HG02870 (cell line): ENCODE measurements around the gene GSG1L.
"Not testable (repeated sequence)": the region's sequence is repeated elsewhere in the genome, so short reads cannot be mapped to it uniquely, and the experiment has no call there.

ENCODE experiments used
- ATAC-seq: cut with Tn5 transposase; IDR thresholded peaks from one replicate; pipeline ENCODE4 v1.9.1; 2021; ENCODE audit warnings: mild to moderate bottlenecking, moderate library complexity; ENCODE audit not compliant: unreplicated experiment

Gene GSG1L

GRCh38 chr16:27954191-27954590 lies 109.3 kb downstream of the GSG1L start:
- ATAC-seq: no peak

DNA sequence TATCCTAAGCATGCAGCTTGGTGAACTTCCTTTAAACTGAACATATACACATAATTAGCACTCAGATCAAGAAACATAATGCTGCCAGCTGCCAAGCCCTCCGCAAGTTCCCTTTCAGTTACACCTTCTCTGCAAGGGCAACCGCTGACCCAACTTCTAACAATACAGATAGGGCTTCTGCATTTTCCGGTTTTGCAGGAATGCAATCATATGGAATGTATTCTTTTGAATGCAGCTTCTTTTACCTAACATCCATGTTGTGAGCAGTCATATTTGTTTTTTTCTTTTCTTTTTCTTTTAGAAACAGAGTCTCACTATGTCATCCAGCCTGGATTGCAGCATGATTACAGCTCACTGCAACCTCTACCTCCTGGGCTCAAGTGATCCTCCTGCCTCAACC lies 110.7 kb downstream of the GSG1L start:
- no peak for ATAC-seq

DNA sequence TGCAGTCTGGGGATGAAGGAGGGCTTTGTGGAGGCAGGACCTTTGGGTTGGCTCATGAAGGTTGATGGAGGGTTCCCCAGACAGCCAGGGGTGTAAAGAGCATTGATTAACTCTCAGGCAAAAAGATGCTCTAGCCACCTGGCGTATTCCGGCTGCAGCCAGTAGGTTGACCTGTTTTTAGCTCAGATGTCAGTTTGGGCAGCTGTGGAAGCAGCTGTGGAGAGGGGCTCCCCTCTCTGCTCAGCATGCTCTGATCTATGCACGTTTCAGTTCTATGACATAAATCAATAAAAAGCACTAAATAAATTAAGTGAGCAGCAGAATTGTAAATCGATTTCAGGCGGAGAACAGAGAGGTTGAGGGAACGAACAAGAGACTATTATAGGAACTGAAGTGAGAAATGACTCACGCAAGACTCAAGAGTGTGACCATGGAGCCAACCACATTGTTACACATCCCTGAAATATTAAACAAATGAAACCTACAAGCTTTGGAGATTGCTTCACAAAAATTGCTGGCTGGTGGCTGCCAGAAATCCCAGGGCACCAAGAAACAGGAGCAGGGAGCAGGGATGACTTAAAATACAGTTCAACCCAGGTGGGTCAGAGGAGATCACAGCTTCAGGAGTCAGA lies 111.9 kb downstream of the GSG1L start:
- no peak for ATAC-seq

DNA sequence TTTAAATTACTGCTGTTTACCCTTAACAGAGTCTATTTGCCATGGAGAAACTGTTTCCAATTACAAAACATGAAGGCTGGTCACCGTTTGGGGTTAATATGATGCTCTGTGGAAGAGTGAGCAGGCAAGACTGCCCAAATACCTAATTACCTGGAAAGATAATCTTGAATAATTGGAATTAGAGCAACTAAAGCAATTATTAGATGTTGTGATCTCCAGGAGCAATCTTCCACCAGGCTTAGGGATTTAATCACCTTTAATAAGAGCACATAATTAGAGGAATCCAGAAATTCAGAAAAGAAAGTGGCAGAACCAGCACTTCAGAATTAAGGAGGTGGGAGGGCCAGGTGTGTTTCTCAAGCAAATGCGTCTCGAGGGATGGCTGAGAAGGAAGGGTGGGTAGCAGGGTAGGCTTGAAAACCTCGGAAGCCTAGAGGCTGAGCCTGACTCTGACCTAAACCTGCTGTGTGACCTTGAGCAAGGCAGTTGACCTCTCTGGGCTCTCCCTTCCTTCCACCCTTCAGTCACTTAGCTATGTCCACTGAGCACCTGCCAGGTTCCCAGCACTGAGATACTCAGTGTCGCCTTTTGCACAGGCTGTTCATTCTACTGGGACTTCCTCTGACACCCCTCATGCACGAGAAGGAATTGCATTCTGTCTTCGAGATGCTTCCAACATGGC lies 113.2 kb downstream of the GSG1L start:
- no peak for ATAC-seq

DNA sequence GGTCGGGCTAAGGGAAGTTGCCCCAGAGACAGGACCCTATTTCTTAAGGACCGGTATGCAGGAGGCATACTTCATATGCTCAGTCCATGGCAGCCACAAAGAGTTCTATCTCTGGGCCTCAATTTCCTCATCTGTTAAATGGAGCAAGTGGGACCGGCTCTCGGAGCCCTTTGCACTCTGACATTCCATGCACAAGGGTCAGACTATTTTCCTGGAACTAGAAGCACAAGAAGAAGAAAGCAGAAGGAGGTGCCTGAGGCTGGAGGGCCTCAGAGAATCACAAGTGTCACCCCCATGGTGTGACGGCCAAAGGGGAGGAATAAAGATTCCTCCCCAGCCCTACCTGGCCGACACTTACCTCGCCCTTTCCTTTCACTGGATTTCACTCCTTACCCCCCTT lies 115.8 kb downstream of the GSG1L start:
- no peak for ATAC-seq

GRCh38 chr16:27945233-27945973 lies 118.1 kb downstream of the GSG1L start:
- no peak for ATAC-seq

DNA sequence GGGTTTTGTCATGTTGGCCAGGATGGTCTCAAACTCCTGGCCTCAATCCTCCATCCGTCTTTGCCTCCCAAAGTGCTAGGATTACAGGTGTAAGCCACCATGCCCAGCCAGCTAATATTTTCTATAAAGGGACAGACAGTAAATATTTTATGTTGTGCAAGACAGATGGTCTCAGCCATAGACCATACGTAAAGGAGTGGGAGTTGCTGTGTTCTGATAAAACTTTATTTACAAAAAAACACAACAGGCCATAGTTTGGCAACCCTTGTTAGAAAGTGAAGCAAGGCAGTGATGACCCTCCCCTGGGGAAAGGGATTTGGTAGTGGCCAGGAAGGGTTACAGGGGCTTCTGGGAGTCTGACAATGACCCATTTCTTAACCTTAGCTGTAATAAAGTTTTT lies 119.7 kb downstream of the GSG1L start:
- ATAC-seq: no peak

DNA sequence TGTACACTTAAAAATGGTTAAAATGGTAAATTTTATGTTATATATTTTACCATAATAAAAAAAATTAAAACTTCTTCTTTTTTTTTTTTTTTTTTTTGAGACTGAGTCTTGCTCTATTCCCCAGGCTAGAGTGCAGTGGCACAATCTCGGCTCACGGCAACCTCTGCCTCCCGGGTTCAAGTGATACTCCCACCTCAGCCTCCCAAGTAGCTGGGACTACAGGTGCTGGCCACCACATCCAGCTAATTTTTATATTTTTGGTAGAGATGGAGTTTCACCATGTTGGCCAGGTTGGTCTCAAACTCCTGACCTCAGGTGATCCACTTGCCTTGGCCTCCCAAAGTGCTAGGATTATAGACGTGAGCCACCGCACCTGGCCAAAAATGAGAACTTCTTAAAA lies 121.4 kb downstream of the GSG1L start:
- ATAC-seq: not testable (repeated sequence)

GRCh38 chr16:27935076-27935475 lies 128.4 kb downstream of the GSG1L start:
- ATAC-seq: no peak

DNA sequence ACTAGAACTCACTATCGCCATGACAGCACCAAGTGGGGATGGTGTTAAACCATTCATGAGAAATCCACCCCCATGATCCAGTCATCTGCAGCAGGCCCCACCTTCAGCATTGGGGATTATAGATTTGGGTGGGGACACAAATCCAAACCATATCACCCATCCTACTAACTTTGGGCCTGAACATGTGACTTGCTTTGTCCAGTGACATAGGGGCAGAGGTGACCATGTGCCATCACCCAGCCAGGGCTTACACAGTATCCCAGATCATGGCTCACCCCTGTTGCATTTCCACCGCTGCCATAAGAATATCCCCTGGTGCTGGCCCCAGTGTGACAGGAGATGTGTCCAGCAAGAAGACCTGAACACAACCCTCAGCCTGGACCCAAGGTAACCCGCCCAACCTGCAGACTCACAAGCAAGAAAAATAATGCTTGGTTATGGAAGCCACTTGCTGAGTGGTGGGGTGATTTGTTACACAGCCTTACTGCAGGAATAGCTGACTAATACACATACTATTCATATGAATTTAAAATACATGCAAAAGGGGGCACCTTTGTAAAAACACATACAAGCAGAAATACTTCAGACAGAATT lies 130.9 kb downstream of the GSG1L start:
- no peak for ATAC-seq

GRCh38 chr16:27929818-27930217 lies 133.7 kb downstream of the GSG1L start:
- ATAC-seq: no peak

DNA sequence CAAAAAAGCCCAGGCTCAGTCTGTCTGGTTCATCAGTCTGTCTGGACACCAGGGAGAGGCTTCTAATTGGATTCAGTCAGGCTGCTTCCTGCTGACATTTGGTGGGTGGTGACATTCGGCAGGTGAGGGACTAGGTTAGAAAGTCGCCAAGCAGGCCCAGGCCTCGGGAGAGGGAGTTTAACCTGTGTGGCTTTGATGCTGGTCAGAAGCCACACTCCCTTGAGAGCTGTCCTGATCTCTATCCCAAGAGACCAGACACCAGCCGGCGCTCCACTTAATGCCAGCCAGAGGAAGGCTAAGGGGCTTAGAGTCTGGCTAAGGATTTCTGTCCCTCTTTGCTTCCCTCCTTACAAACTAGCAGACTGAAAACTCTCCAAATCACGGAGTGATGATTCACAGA lies 135.0 kb downstream of the GSG1L start:
- no peak for ATAC-seq

DNA sequence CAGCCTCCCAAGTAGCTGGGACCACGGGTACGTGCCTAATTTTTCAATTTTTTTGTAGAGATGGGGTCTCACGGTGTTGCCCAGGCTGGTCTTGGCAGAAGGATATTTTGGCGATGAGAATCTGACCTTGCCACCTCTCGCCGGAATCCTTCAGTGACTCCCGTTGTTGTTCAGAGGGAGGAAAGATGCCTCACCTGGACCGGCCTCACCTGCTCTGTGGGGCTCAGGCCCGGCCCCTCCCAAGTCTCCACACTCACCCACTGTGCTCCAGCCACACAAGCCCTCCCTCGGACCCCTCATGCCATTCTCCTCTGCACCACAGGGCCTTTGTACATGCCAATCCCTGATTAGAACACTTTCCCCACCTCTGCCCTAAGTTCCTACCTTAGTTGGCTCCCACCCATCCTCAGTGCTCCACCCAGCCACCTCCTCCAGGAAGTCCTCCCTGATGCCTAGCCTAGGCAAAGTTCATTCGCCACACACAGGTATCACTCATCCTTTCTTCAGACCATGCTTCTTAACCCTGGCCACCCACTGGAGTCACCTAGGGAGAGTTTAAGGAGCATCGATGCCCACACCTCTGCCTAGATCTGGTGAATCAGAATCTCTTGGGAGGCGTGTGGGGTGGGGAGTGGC lies 136.1 kb downstream of the GSG1L start:
- ATAC-seq: no peak

GRCh38 chr16:27925612-27926011 lies 137.9 kb downstream of the GSG1L start:
- ATAC-seq: no peak

GRCh38 chr16:27924411-27925118 lies 138.9 kb downstream of the GSG1L start:
- no peak for ATAC-seq

DNA sequence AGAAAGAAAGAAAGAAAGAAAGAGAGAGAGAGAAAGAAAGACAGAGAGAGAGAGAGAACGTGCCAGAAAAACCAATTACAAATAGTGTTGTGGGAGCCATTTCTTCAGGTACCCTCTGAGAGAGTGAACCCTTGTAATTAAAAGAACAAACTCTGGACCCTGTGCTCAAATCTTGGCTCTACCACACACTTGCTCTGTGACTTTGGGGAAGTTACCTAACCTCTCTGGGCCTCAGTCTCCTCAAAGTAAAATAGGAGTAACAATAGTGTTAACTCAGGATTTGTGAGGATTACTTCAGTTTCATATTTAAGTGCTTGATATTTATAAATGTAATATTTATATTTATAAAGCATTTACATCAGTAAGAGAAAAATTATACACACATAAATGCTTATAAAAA lies 139.8 kb downstream of the GSG1L start:
- ATAC-seq: no peak

GRCh38 chr16:27922433-27922832 lies 141.1 kb downstream of the GSG1L start:
- ATAC-seq: no peak

- ATAC-seq: no peak
Observed at GRCh38 chr16:27921134-27921533, 142.4 kb downstream of the GSG1L start.

DNA sequence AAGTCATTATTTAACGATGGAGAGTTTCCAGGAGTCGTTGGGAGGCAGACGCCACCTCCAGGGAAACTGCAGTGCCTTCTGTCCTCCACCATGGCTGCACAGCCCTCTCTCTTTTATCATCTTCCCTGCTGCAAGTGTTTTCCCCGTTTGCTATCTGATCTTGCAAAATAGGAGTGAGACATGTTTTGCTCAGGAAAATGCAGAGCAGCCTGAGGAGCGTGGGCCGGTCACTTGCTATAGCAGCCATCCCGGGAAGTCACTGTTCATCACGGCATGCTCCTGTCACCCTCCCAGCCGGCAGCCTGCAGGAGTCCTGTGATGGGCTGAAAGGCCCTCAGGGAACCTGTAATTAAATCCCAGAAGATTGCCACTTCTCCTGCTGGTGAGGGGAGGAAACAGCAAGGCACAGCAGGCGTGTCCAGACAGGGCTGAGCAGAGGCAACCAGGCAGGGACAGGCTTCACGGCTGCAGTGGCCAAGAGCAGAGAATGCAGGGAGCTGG lies 143.1 kb downstream of the GSG1L start:
- no peak for ATAC-seq

DNA sequence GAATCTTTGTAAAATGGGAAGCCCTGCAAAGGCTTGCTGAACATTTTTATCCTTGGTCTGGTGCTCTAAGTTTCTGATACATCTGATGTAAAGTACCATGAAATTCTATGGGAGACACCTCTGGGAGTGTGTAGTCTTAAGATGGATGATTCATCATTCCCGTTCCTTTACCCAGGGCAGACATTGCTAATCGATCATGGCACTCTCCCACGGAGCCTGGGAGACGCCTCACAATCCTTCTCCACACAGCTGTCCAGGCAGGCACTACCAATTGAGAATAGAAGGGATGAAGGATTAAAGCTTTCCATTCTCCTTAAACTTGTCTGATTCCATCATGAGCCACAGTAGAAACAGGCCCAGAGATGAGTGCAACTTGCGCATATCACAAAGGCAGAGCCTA lies 144.8 kb downstream of the GSG1L start:
- no peak for ATAC-seq

DNA sequence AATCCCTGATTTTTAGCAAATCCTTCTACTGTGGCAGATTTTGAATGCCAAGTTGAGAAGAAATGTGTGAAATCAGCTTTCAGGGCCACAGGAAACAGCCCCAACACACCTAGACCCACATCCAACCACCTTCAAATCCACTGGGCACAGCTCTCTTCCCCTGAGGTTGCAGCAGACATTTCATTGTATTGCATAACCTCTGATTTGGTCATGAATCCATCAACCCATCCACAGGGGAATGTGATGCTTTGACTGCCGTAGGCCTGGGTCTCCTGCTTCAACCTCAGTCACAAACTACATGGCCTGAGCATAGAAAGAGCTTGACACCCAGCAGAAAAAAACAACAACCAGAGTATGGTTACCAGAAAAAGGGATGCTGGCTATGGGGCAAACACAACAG lies 145.6 kb downstream of the GSG1L start:
- ATAC-seq: no peak
